ENCODE results near the gene SNTA1. TPM values are rescaled to one million over a fixed set of nuclear protein-coding genes. Genes with fewer than 3 reads are reported as not detected.

SNTA1 gene
- total and polyA plus RNA-seq, 2 of the 13 experiments (the other 11 are each of a cell fraction or from before 2014, with no cell fraction given): 16.4 to 18.3 TPM

DNA sequence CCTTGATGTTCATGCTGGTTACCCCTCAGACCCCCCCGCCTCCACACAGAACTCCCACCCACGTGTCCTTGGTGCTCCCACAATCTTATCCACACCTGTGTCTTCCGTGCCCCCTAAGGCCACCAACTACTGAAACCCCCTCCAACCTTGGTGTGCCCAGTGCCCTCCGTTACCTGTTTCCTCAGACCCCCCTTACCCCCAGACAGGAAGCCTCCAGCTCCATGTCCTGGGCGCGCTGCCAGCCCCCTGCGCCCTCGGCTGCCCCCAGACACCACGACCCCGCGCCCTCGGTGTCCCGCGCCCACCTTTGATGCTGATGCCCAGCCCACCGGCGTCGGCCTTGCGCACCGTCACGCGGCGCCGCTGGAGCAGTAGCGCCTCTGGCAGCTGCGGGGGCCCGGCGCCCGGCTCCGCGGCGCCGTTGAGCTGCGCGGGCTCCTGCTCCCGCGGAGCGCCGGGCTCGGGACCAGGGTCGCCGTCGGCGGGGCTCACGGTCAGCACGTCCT, 504 bp downstream of the SNTA1 start (continued):
- TF ChIP-seq ZNF777 (CRISPR knock-in tag; IDR thresholded peaks at IDR 0.05): no peak
- no peak for TF ChIP-seq ZNF383 (CRISPR knock-in tag; IDR thresholded peaks at IDR 0.05; ENCODE audit: borderline replicate concordance)
- TF ChIP-seq, protein P1, sequence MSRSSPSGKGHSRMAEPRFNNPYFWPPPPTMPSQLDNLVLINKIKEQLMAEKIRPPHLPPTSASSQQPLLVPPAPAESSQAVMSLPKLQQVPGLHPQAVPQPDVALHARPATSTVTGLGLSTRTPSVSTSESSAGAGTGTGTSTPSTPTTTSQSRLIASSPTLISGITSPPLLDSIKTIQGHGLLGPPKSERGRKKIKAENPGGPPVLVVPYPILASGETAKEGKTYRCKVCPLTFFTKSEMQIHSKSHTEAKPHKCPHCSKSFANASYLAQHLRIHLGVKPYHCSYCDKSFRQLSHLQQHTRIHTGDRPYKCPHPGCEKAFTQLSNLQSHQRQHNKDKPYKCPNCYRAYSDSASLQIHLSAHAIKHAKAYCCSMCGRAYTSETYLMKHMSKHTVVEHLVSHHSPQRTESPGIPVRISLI (CRISPR knock-in tag; IDR thresholded peaks at IDR 0.05; ENCODE audit: borderline replicate concordance): no peak
- no peak for TF ChIP-seq NR2F1 (CRISPR knock-in tag; IDR thresholded peaks at IDR 0.05)
- 0 out of 2 replicates have a peak, but pooled peaks have one; percentile 16 for TF ChIP-seq MEF2D (CRISPR knock-in tag; IDR thresholded peaks at IDR 0.05)
- no peak for TF ChIP-seq ZMAT3 (CRISPR knock-in tag; conservative IDR thresholded peaks at IDR 0.05)
- no peak for TF ChIP-seq KAT2B (IDR thresholded peaks at IDR 0.05; ENCODE audit: borderline replicate concordance, low read depth, low read length)
- TF ChIP-seq NFE2 (CRISPR knock-in tag; IDR thresholded peaks at IDR 0.05): no peak
- TF ChIP-seq ZSCAN29 (CRISPR knock-in tag; conservative IDR thresholded peaks at IDR 0.05): no peak
- no peak for TF ChIP-seq EZH2 (conservative IDR thresholded peaks at IDR 0.05; ENCODE audit: low read depth, low read length)
- 0 out of 2 replicates have a peak, but pooled peaks have one; percentile 15 for TF ChIP-seq DNMT1 (CRISPR knock-in tag; IDR thresholded peaks at IDR 0.05)
- no peak for TF ChIP-seq SATB2 (CRISPR knock-in tag; IDR thresholded peaks at IDR 0.05)
- 0 out of 2 replicates have a peak, but pooled peaks have one; percentile 17 for TF ChIP-seq KDM2A (CRISPR knock-in tag; IDR thresholded peaks at IDR 0.05; ENCODE audit: borderline replicate concordance, low read depth)
- TF ChIP-seq KMT2A (CRISPR knock-in tag; IDR thresholded peaks at IDR 0.05): no peak
- no peak for TF ChIP-seq CEBPB (IDR thresholded peaks at IDR 0.05; ENCODE audit: borderline replicate concordance, low read depth, low read length)
- no peak for TF ChIP-seq MAFK (conservative IDR thresholded peaks at IDR 0.05 in 1 of 2, IDR thresholded peaks at IDR 0.05 in 1 of 2; ENCODE audit: low read length in 2 of 2)
- TF ChIP-seq ZNF484 (CRISPR knock-in tag; IDR thresholded peaks at IDR 0.05; ENCODE audit: borderline replicate concordance, low read depth): no peak
- no peak for TF ChIP-seq ATM (IDR thresholded peaks at IDR 0.05; ENCODE audit: borderline replicate concordance)
- no peak for TF ChIP-seq KLF16 (CRISPR knock-in tag; IDR thresholded peaks at IDR 0.05)
- 0 out of 2 replicates have a peak, but pooled peaks have one; percentile 46 for TF ChIP-seq MZF1 (CRISPR knock-in tag; IDR thresholded peaks at IDR 0.05; ENCODE audit: borderline replicate concordance)
- TF ChIP-seq, protein P2, sequence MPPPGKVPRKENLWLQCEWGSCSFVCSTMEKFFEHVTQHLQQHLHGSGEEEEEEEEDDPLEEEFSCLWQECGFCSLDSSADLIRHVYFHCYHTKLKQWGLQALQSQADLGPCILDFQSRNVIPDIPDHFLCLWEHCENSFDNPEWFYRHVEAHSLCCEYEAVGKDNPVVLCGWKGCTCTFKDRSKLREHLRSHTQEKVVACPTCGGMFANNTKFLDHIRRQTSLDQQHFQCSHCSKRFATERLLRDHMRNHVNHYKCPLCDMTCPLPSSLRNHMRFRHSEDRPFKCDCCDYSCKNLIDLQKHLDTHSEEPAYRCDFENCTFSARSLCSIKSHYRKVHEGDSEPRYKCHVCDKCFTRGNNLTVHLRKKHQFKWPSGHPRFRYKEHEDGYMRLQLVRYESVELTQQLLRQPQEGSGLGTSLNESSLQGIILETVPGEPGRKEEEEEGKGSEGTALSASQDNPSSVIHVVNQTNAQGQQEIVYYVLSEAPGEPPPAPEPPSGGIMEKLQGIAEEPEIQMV (CRISPR knock-in tag; IDR thresholded peaks at IDR 0.05; ENCODE audit: low read depth): peak; percentile 48; the same call in 1 of the 2 replicates
- no peak for TF ChIP-seq HOMEZ (CRISPR knock-in tag; IDR thresholded peaks at IDR 0.05; ENCODE audit: low read depth)
- no peak for TF ChIP-seq NCOA5 (CRISPR knock-in tag; IDR thresholded peaks at IDR 0.05)
- TF ChIP-seq PHF8 (CRISPR knock-in tag; IDR thresholded peaks at IDR 0.05): no peak
- TF ChIP-seq ZNF281 (CRISPR knock-in tag; IDR thresholded peaks at IDR 0.05; ENCODE audit: borderline replicate concordance): no peak
